K562 (cell line): ENCODE data around the gene ANKRD13B. TPM values are rescaled to one million over a fixed set of nuclear protein-coding genes. Genes with fewer than 3 reads are reported as not detected.
A peak's percentile ranks its signal among the peaks of the same experiment; 100 is the strongest.

ENCODE experiments used
- ATF4 ChIP-seq: fragments of 450-650 bp; formaldehyde crosslinking; IDR thresholded peaks from 2 replicates; pipeline ENCODE4 v1.4.0; 2022; ENCODE audit warnings: mild to moderate bottlenecking, moderate library complexity
- HIVEP1 ChIP-seq: fragments of 250-450 bp; sonication (Bioruptor Pico); IDR thresholded peaks from 2 replicates; pipeline ENCODE4 v1.4.0; 2020; ENCODE audit warnings: mild to moderate bottlenecking
- KAT8 ChIP-seq: fragments of 450-650 bp; IDR thresholded peaks from 2 replicates; pipeline ENCODE4 v1.6.1; 2016; ENCODE audit warnings: low read depth, mild to moderate bottlenecking
- MED1 ChIP-seq: sonication (generic); formaldehyde crosslinking; IDR thresholded peaks from 2 replicates; pipeline ENCODE4 v1.8.1; 2023; ENCODE audit warnings: missing genetic modification reagents, borderline replicate concordance
- RBM14 ChIP-seq: fragments of 200-400 bp; formaldehyde crosslinking; IDR thresholded peaks from 2 replicates; pipeline ENCODE4 v1.6.1; 2018; ENCODE audit warnings: low read depth, mild to moderate bottlenecking, low read length, moderate library complexity, borderline replicate concordance; ENCODE audit not compliant: insufficient read depth
- THAP12 ChIP-seq: fragments of 250-450 bp; sonication (Bioruptor Pico); IDR thresholded peaks from 2 replicates; pipeline ENCODE4 v1.9.0; 2021; ENCODE audit warnings: mild to moderate bottlenecking, inconsistent platforms
- U2AF2 ChIP-seq: fragments of 200-400 bp; formaldehyde crosslinking; optimal IDR thresholded peaks from 2 replicates; pipeline ENCODE3; 2017; ENCODE audit warnings: low read depth, mild to moderate bottlenecking, low read length
- ZBTB40 ChIP-seq, 2 experiments: fragments of 450-650 bp in 1 of 2; sonication (generic) in 1 of 2; formaldehyde crosslinking in 1 of 2; IDR thresholded peaks; 2 replicates each; pipeline versions ENCODE4 v1.7.1 to v1.9.0; 2016 to 2022; ENCODE audit warnings: inconsistent platforms in 1 of 2, mild to moderate bottlenecking in 1 of 2, missing genetic modification reagents in 1 of 2
- ZFP1 ChIP-seq: fragments of 450-650 bp; formaldehyde crosslinking; IDR thresholded peaks from 2 replicates; pipeline ENCODE4 v1.4.0; 2020; ENCODE audit warnings: mild to moderate bottlenecking, mixed read lengths
- ZNF134 ChIP-seq: fragments of 250-450 bp; sonication (Bioruptor Pico); conservative IDR thresholded peaks from 2 replicates; pipeline ENCODE4 v1.4.0; 2020
- ZNF778 ChIP-seq: fragments of 450-650 bp; formaldehyde crosslinking; IDR thresholded peaks from 2 replicates; pipeline ENCODE4 v1.4.0; 2020; ENCODE audit warnings: mild to moderate bottlenecking, moderate library complexity
- polyA plus RNA-seq, 8 experiments: library from polyadenylated mRNA; depleted of rRNA in 4 of 8; stranded (reverse) in 5 of 8; unstranded in 3 of 8; fragments of >200 nt; fragmentation: Nextera tagmentation in 2 of 8; fragmentation: Illumina TruSeq in 1 of 8; extraction: Ambion mirVana in 2 of 8; extraction: Trizol in 1 of 8; gene quantifications; 2 replicates each; pipeline versions ENCODE4 v1.2.1 to v1.2.3, GENCODE V29; 2011 to 2014; ENCODE audit warnings: inconsistent platforms in 1 of 8, missing spikeins in 1 of 8
- total RNA-seq, 7 experiments: library from RNA; depleted of rRNA in 6 of 7; stranded (reverse); fragments of >200 nt in 6 of 7; fragmentation: Illumina TruSeq in 2 of 7; extraction: Trizol in 2 of 7; gene quantifications; 2 replicates each; pipeline versions ENCODE4 v1.2.1 to v1.2.3, GENCODE V29; 2011 to 2021; ENCODE audit warnings: low replicate concordance in 1 of 7

ANKRD13B gene
- total and polyA plus RNA-seq, 9 of the 15 experiments (the other 6 are each of a cell fraction or from before 2014, with no cell fraction given): 0.15 to 28.1 (median 4.6) TPM

DNA sequence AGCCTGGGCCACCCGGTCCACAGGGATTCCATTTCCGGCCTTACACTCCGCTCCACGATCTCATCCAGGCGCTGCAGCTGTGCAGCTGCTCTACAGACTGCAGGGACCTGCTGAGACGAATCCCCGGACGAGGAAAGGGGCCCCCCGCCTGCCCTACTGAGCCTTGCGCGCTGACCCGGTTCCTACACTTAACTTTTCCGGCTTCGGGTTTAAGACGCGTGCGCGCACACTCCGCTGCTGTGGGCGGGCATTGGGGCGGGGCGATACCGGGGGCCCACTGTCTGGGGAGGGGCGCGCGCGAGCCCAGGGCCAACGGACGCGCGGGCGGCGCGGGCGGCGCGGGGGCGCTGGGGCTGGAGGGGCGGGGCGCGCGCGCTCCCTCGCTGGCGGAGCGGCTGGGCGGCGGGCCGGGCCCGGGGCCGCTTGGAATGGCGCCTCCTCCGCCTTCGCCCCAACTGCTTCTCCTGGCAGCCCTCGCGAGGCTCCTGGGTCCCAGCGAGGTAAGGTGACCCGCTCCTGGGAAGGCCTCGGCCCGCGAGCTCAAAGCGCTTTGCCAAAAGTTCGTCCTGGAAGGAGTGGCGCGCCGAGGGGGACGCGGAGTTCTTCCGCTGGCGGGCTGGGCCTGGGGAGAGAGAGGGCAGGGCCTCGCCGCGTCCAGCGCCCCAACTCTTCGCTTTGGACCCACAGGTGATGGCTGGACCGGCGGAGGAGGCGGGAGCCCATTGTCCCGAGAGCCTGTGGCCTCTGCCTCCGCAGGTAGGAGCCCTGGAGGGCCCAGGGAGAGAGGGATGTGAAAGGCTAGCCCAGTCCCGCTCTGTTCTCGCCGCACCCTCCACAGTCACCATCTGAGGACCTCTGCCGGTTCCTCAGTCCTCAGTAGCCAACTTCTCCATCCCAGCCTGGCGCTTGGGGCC, 24.3 kb upstream of the ANKRD13B start, which contains the start of gene TP53I13 (continued):
- TF ChIP-seq THAP12 (CRISPR knock-in tag): 0 out of 2 replicates have a peak, but pooled peaks have one; percentile 29
- no peak for TF ChIP-seq RBM14
- no peak for TF ChIP-seq KAT8
- no peak for TF ChIP-seq ZNF778 (CRISPR knock-in tag)
- no peak for TF ChIP-seq MED1 (CRISPR knock-in tag)
- no peak for TF ChIP-seq HIVEP1 (CRISPR knock-in tag)
- TF ChIP-seq ZBTB40 (IDR thresholded peaks at IDR 0.05): no peak
- no peak for TF ChIP-seq ZBTB40 (CRISPR knock-in tag; IDR thresholded peaks at IDR 0.05)
- no peak for TF ChIP-seq U2AF2
- TF ChIP-seq ATF4: no peak
- no peak for TF ChIP-seq ZFP1 (CRISPR knock-in tag)
- TF ChIP-seq ZNF134 (CRISPR knock-in tag): no peak
